Natural killer cell (primary cell): ENCODE measurements around the gene MESP2. TPM values are rescaled to one million over a fixed set of nuclear protein-coding genes. Genes with fewer than 3 reads are reported as not detected.

Experiments used
- ATAC-seq, 3 donors: fragments of 150-1000 bp in 2 of 3; fragments of 200-7000 bp in 1 of 3; cut with Tn5 transposase; 1 replicate in 1 of 3; 2 replicates in 2 of 3; pipeline ENCODE4 v1.10.0; 2021; ENCODE audit warnings: mild to moderate bottlenecking in 2 of 3, moderate library complexity in 2 of 3
- DNase-seq, 2 donors: peaks; one replicate each; pipeline versions ENCODE4 v3.0.0 to v3.0.0-alpha.2; 2013 to 2021; ENCODE audit warnings: mixed read lengths in 1 of 2
- H3K27ac ChIP-seq: one replicate; pipeline ENCODE4 v1.5.1; 2013; ENCODE audit warnings: mild to moderate bottlenecking, low read length
- H3K27me3 ChIP-seq: one replicate; pipeline ENCODE4 v1.6.1; 2013; ENCODE audit warnings: low read length; ENCODE audit not compliant: control insufficient read depth, insufficient read depth
- H3K36me3 ChIP-seq: one replicate; pipeline ENCODE4 v1.6.1; 2013; ENCODE audit warnings: low read length; ENCODE audit not compliant: control insufficient read depth, insufficient read depth
- H3K4me1 ChIP-seq: one replicate; pipeline ENCODE4 v1.6.1; 2013; ENCODE audit warnings: low read length; ENCODE audit not compliant: control insufficient read depth, insufficient read depth
- H3K4me3 ChIP-seq: one replicate; pipeline ENCODE4 v1.5.1; 2013; ENCODE audit warnings: low read length
- H3K9me3 ChIP-seq: one replicate; pipeline ENCODE4 v1.6.1; 2013; ENCODE audit warnings: low read length; ENCODE audit not compliant: control insufficient read depth, insufficient read depth
- H3K27ac Mint-ChIP-seq, 2 donors: one replicate each; pipeline ENCODE4 v1.8.0; 2022; ENCODE audit warnings: mild to moderate bottlenecking in 2 of 2, mixed read lengths in 2 of 2, moderate library complexity in 1 of 2
- H3K27me3 Mint-ChIP-seq, 2 donors: one replicate each; pipeline ENCODE4 v1.8.0; 2022; ENCODE audit warnings: low read depth in 2 of 2, mixed read lengths in 2 of 2
- H3K36me3 Mint-ChIP-seq: one replicate; pipeline ENCODE4 v1.8.0; 2022; ENCODE audit warnings: mixed read lengths
- H3K4me1 Mint-ChIP-seq, 2 donors: one replicate each; pipeline ENCODE4 v1.8.0; 2022; ENCODE audit warnings: mixed read lengths in 2 of 2
- H3K4me3 Mint-ChIP-seq: one replicate; pipeline ENCODE4 v1.8.0; 2022; ENCODE audit warnings: mild to moderate bottlenecking, moderate library complexity, mixed read lengths
- H3K9me3 Mint-ChIP-seq, 2 donors: one replicate each; pipeline ENCODE4 v1.8.0; 2022; ENCODE audit warnings: mixed read lengths in 2 of 2
- CTCF ChIP-seq: fragments of 200-600 bp; IDR thresholded peaks from one replicate; pipeline ENCODE4 v1.8.0; 2022; ENCODE audit warnings: antibody characterized with exemption
- WGBS: methylation state at CpG from one replicate; pipeline ENCODE4 v1.1.7; 2013; ENCODE audit warnings: missing lambda C conversion rate; ENCODE audit not compliant: insufficient coverage; 5-methylcytosine and 5-hydroxymethylcytosine counted together
- intact Hi-C: fragments of 100-400 bp; cut with micrococcal nuclease; formaldehyde crosslinking; loops from one replicate; pipeline ENCODE4 v1.14.2; 2022
- total RNA-seq, 4 donors: library from RNA; stranded (reverse); fragments of 120-200 nt in 1 of 4; gene quantifications; one replicate each; pipeline versions ENCODE4 v1.2.3 to v1.2.4, GENCODE V29; 2013 to 2022

The MESP2 gene
- total RNA-seq, 3 donors from 2014 or later (not counting 1 experiment from before 2014, with no cell fraction given), result not detected

- Histone ChIP-seq H3K9me3 (no peaks in the 10 kb centered on the region), H3K27ac (no peak overlapping the region), H3K27me3 (no peaks in the 10 kb centered on the region), H3K4me3 (no peak overlapping the region), H3K36me3 (no peaks in the 10 kb centered on the region), H3K4me1 (no peaks in the 10 kb centered on the region)
- H3K27ac Mint-ChIP-seq, result no peak overlapping the region
- H3K9me3 Mint-ChIP-seq, result no peaks in the 10 kb centered on the region
- DNase-seq (no peak), ATAC-seq (no peak)
- no peaks in the 10 kb centered on the region for H3K36me3 Mint-ChIP-seq
- no peak for TF ChIP-seq CTCF
- intact Hi-C loops, result loop anchor here (2.0 to 5.0 kb wide), 4 partner anchors 115 to 457 kb away; no protein-coding TSS in a partner anchor
- H3K4me3 Mint-ChIP-seq, result no peak overlapping the region
- peaks cover 0 to 4% of the 10 kb centered on the region in 2 donors for H3K4me1 Mint-ChIP-seq
- peaks cover 0 to 7% of the 10 kb centered on the region in 2 donors for H3K27me3 Mint-ChIP-seq
- WGBS, result 92% methylated on average over 2 of the region's 3 CpGs
Measured at GRCh38 chr15:89759835-89760234, 16.3 kb upstream of the MESP2 start.

GRCh38 chr15:89760303-89761008, 15.7 kb upstream of the MESP2 start:
- Mint-ChIP-seq H3K36me3 (no peaks in the 10 kb centered on the region), H3K9me3 (no peaks in the 10 kb centered on the region), H3K27me3 (peaks cover 0 to 7% of the 10 kb centered on the region in 2 donors), H3K4me1 (peaks cover 0 to 4% of the 10 kb centered on the region in 2 donors), H3K4me3 (no peak overlapping the region), H3K27ac (no peak overlapping the region)
- TF ChIP-seq CTCF, result peak; percentile 86
- no peaks in the 10 kb centered on the region for H3K27me3 ChIP-seq
- intact Hi-C loops, result loop anchor here (2.0 to 5.0 kb wide), 4 partner anchors 114 to 457 kb away; no protein-coding TSS in a partner anchor
- H3K9me3 ChIP-seq, result no peaks in the 10 kb centered on the region
- DNase-seq, result peak; percentile 73 to 76
- H3K27ac ChIP-seq, result no peak overlapping the region
- H3K36me3 ChIP-seq, result no peaks in the 10 kb centered on the region
- no peak overlapping the region for H3K4me3 ChIP-seq
- 43% methylated on average over 16 of the region's 16 CpGs for WGBS
- H3K4me1 ChIP-seq, result no peaks in the 10 kb centered on the region
- peak; percentile 85 to 94 (median 91) for ATAC-seq

GRCh38 chr15:89761009-89761831, 14.9 kb upstream of the MESP2 start:
- Histone ChIP-seq H3K9me3 (no peaks in the 10 kb centered on the region), H3K4me3 (no peak overlapping the region), H3K27me3 (no peaks in the 10 kb centered on the region), H3K36me3 (no peaks in the 10 kb centered on the region), H3K4me1 (no peaks in the 10 kb centered on the region), H3K27ac (no peak overlapping the region)
- WGBS, result 64% methylated on average over 17 of the region's 18 CpGs
- Mint-ChIP-seq H3K9me3 (no peaks in the 10 kb centered on the region), H3K36me3 (no peaks in the 10 kb centered on the region), H3K27ac (no peak overlapping the region), H3K27me3 (peaks cover 0 to 7% of the 10 kb centered on the region in 2 donors), H3K4me3 (no peak overlapping the region), H3K4me1 (peaks cover 0 to 4% of the 10 kb centered on the region in 2 donors)
- intact Hi-C loops, result loop anchor here (2.0 to 5.0 kb wide), 4 partner anchors 114 to 456 kb away; no protein-coding TSS in a partner anchor
- peak in 2 of 3 donors; percentile 16 to 21 for ATAC-seq
- TF ChIP-seq CTCF, result peak; percentile 16
- no peak for DNase-seq
